ENCODE results near the gene RAD51B. TPM values are rescaled to one million over a fixed set of nuclear protein-coding genes. Genes with fewer than 3 reads are reported as not detected.

Gene RAD51B
- total and polyA plus RNA-seq, 9 of the 15 experiments (the other 6 are each of a cell fraction or from before 2014, with no cell fraction given), result 8.5 to 17.3 (median 11.3) TPM

- Histone ChIP-seq H3K9ac (ENCODE audit: insufficient read depth in 1 of 2, low read depth in 2 of 2, low read length in 2 of 2) (no peak overlapping the region), H3K27me3 (ENCODE audit: control insufficient read depth in 2 of 2, insufficient read depth in 2 of 2, low read length in 2 of 2) (no peaks in the 10 kb centered on the region), H3K27ac (ENCODE audit: extremely low read depth, low read depth, low read length) (no peak overlapping the region), H4K20me1 (replicated peaks; ENCODE audit: control insufficient read depth, insufficient read depth, low read length) (no peaks in the 10 kb centered on the region), H3K36me3 (ENCODE audit: control insufficient read depth, insufficient read depth, low read length) (no peaks in the 10 kb centered on the region), H3K9me3 (replicated peaks; ENCODE audit: control insufficient read depth, insufficient read depth, low read depth, low read length) (no peaks in the 10 kb centered on the region), H3K79me2 (ENCODE audit: control insufficient read depth, insufficient read depth, low read length) (no peaks in the 10 kb centered on the region), H3K9me1 (ENCODE audit: control insufficient read depth, insufficient read depth, low read length) (no peaks in the 10 kb centered on the region), H3K4me1 (replicated peaks in 1 of 2; ENCODE audit: control insufficient read depth in 2 of 2, insufficient read depth in 2 of 2, low read length in 2 of 2) (no peaks in the 10 kb centered on the region; a peak in 1 of 5 replicates), H3K4me2 (ENCODE audit: insufficient read depth, low read length) (no peak overlapping the region), H3K4me3 (no peak overlapping the region), H2AFZ (ENCODE audit: low read depth, low read length) (no peak overlapping the region)
- ChIA-PET CTCF (ENCODE audit: low intra/inter-chr PET ratio) (no interaction called here), POLR2A (no interaction called here)
- no peak for DNase-seq (ENCODE audit: extremely low read depth in 1 of 4, low spot score in 3 of 4)
- BruUV-seq (replicated peaks), result no TSS peak
- ATAC-seq, result no peak
- in situ Hi-C loops (cut with MboI), result no loop called here
- FAIRE-seq, result no peak
- 29% methylated on average over 1 of the region's 1 CpG for WGBS (ENCODE audit: insufficient coverage, low coverage, missing lambda C conversion rate)
- intact Hi-C loops (cut with micrococcal nuclease), result no loop called here
- no peak for TF ChIP-seq ZNF586 (CRISPR knock-in tag; conservative IDR thresholded peaks at IDR 0.05)
- TF ChIP-seq TAF1 (IDR thresholded peaks at IDR 0.05; ENCODE audit: control insufficient read depth, extremely low read depth, insufficient read depth, low read length, severe bottlenecking), result no peak
- no peak for TF ChIP-seq ZNF121 (CRISPR knock-in tag; conservative IDR thresholded peaks at IDR 0.05)
- TF ChIP-seq ZNF253 (CRISPR knock-in tag; conservative IDR thresholded peaks at IDR 0.05), result no peak
- TF ChIP-seq, protein P1, sequence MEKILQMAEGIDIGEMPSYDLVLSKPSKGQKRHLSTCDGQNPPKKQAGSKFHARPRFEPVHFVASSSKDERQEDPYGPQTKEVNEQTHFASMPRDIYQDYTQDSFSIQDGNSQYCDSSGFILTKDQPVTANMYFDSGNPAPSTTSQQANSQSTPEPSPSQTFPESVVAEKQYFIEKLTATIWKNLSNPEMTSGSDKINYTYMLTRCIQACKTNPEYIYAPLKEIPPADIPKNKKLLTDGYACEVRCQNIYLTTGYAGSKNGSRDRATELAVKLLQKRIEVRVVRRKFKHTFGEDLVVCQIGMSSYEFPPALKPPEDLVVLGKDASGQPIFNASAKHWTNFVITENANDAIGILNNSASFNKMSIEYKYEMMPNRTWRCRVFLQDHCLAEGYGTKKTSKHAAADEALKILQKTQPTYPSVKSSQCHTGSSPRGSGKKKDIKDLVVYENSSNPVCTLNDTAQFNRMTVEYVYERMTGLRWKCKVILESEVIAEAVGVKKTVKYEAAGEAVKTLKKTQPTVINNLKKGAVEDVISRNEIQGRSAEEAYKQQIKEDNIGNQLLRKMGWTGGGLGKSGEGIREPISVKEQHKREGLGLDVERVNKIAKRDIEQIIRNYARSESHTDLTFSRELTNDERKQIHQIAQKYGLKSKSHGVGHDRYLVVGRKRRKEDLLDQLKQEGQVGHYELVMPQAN (IDR thresholded peaks at IDR 0.05; ENCODE audit: borderline replicate concordance), result no peak
- TF ChIP-seq HNRNPLL (IDR thresholded peaks at IDR 0.05; ENCODE audit: low read depth, low read length, poor library complexity, severe bottlenecking), result no peak
- no peak for TF ChIP-seq PBX2 (CRISPR knock-in tag; IDR thresholded peaks at IDR 0.05; ENCODE audit: low read depth)
- TF ChIP-seq PBX2 (tag; conservative IDR thresholded peaks at IDR 0.05; ENCODE audit: low read depth), result no peak
- TF ChIP-seq RAD21 (CRISPR knock-in tag; conservative IDR thresholded peaks at IDR 0.05 in 1 of 2, IDR thresholded peaks at IDR 0.05 in 1 of 2), result no peak
- TF ChIP-seq CGGBP1 (CRISPR knock-in tag; IDR thresholded peaks at IDR 0.05), result no peak
- TF ChIP-seq, protein P2, sequence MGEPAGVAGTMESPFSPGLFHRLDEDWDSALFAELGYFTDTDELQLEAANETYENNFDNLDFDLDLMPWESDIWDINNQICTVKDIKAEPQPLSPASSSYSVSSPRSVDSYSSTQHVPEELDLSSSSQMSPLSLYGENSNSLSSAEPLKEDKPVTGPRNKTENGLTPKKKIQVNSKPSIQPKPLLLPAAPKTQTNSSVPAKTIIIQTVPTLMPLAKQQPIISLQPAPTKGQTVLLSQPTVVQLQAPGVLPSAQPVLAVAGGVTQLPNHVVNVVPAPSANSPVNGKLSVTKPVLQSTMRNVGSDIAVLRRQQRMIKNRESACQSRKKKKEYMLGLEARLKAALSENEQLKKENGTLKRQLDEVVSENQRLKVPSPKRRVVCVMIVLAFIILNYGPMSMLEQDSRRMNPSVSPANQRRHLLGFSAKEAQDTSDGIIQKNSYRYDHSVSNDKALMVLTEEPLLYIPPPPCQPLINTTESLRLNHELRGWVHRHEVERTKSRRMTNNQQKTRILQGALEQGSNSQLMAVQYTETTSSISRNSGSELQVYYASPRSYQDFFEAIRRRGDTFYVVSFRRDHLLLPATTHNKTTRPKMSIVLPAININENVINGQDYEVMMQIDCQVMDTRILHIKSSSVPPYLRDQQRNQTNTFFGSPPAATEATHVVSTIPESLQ (CRISPR knock-in tag; IDR thresholded peaks at IDR 0.05), result no peak
- TF ChIP-seq, protein P3, sequence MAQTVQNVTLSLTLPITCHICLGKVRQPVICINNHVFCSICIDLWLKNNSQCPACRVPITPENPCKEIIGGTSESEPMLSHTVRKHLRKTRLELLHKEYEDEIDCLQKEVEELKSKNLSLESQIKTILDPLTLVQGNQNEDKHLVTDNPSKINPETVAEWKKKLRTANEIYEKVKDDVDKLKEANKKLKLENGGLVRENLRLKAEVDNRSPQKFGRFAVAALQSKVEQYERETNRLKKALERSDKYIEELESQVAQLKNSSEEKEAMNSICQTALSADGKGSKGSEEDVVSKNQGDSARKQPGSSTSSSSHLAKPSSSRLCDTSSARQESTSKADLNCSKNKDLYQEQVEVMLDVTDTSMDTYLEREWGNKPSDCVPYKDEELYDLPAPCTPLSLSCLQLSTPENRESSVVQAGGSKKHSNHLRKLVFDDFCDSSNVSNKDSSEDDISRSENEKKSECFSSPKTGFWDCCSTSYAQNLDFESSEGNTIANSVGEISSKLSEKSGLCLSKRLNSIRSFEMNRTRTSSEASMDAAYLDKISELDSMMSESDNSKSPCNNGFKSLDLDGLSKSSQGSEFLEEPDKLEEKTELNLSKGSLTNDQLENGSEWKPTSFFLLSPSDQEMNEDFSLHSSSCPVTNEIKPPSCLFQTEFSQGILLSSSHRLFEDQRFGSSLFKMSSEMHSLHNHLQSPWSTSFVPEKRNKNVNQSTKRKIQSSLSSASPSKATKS (CRISPR knock-in tag; IDR thresholded peaks at IDR 0.05), result no peak
Observed at GRCh38 chr14:68132563-68133121, 313.1 kb downstream of the RAD51B start.

Measured in K562 (cell line).